ACC112 (cell line): ENCODE measurements around the gene HDAC11.

Source experiments
- H2AFZ ChIP-seq: fragments of 200-600 bp; sonication (generic); one replicate; pipeline ENCODE4 v1.6.0; 2017; ENCODE audit warnings: antibody characterized with exemption, low read length; ENCODE audit not compliant: unreplicated experiment
- H3K27ac ChIP-seq: fragments of 200-600 bp; sonication (generic); 2 replicates; pipeline ENCODE4 v1.5.1; 2014; ENCODE audit warnings: low read depth, mild to moderate bottlenecking, antibody characterized with exemption, low read length, moderate library complexity
- H3K27me3 ChIP-seq: fragments of 200-600 bp; sonication (generic); 2 replicates; pipeline ENCODE4 v1.6.1; 2014; ENCODE audit warnings: mild to moderate bottlenecking, antibody characterized with exemption, low read length, moderate library complexity, mixed read lengths; ENCODE audit not compliant: insufficient read depth
- H3K36me3 ChIP-seq: fragments of 200-600 bp; sonication (generic); 2 replicates; pipeline ENCODE4 v1.6.1; 2016; ENCODE audit warnings: mild to moderate bottlenecking, antibody characterized with exemption, low read length, moderate library complexity, mixed read lengths; ENCODE audit not compliant: insufficient read depth
- H3K4me1 ChIP-seq: fragments of 200-600 bp; sonication (generic); one replicate; pipeline ENCODE4 v1.6.1; 2016; ENCODE audit warnings: low read length, mixed read lengths; ENCODE audit not compliant: insufficient read depth, unreplicated experiment, control insufficient read depth
- H3K4me3 ChIP-seq: fragments of 200-600 bp; sonication (generic); 2 replicates; pipeline ENCODE4 v1.5.1; 2014; ENCODE audit warnings: mild to moderate bottlenecking, low read depth, low read length
- H3K79me2 ChIP-seq: fragments of 200-600 bp; sonication (generic); one replicate; pipeline ENCODE4 v1.6.0; 2016; ENCODE audit warnings: low read length; ENCODE audit not compliant: control insufficient read depth, unreplicated experiment, insufficient read depth

HDAC11 gene

GRCh38 chr3:13545952-13546454, 65.9 kb downstream of the HDAC11 start:
- peaks cover 56% of the 10 kb centered on the region for H3K4me1 ChIP-seq
- no peak overlapping the region for H2AFZ ChIP-seq
- H3K27me3 ChIP-seq = no peaks in the 10 kb centered on the region
- no peak overlapping the region for H3K4me3 ChIP-seq
- no peaks in the 10 kb centered on the region for H3K79me2 ChIP-seq
- no peaks in the 10 kb centered on the region for H3K36me3 ChIP-seq
- peak overlapping the region; percentile 8; the same call in 1 of the 2 replicates for H3K27ac ChIP-seq

- Histone ChIP-seq H3K27me3 (no peaks in the 10 kb centered on the region), H3K4me1 (peaks cover 56% of the 10 kb centered on the region), H3K4me3 (peak overlapping the region; percentile 52), H3K79me2 (no peaks in the 10 kb centered on the region), H3K36me3 (no peaks in the 10 kb centered on the region), H3K27ac (peak overlapping the region; percentile 8), H2AFZ (peak overlapping the region; percentile 41)
Observed at GRCh38 chr3:13546667-13547171, 66.6 kb downstream of the HDAC11 start.

- no peaks in the 10 kb centered on the region for H3K36me3 ChIP-seq
- H2AFZ ChIP-seq = peak overlapping the region; percentile 41
- H3K79me2 ChIP-seq = no peaks in the 10 kb centered on the region
- H3K4me1 ChIP-seq = peaks cover 56% of the 10 kb centered on the region
- H3K27ac ChIP-seq = peak overlapping the region; percentile 8; the same call in 1 of the 2 replicates
- no peaks in the 10 kb centered on the region for H3K27me3 ChIP-seq
- H3K4me3 ChIP-seq = peak overlapping the region; percentile 52
Observed at GRCh38 chr3:13547591-13548371, 67.7 kb downstream of the HDAC11 start.

GRCh38 chr3:13548696-13549622, 68.9 kb downstream of the HDAC11 start, which contains the start of gene FBLN2:
FBLN2 (plus strand) TSS chr3:13549125; CDS start chr3:13570356, 21,231 bp downstream.
- no peak within 1 kb of the TSS for H3K27ac ChIP-seq
- peak within 1 kb of the TSS; percentile 76 for H3K4me3 ChIP-seq
- H3K4me1 ChIP-seq = peaks cover 44% of the 10 kb centered on the region
- H2AFZ ChIP-seq = peak within 1 kb of the TSS; percentile 71
- no peaks in the 10 kb centered on the region for H3K79me2 ChIP-seq
- H3K27me3 ChIP-seq = no peaks in the 10 kb centered on the region
- H3K36me3 ChIP-seq = no peaks in the 10 kb centered on the region

- Histone ChIP-seq H3K79me2 (no peaks in the 10 kb centered on the region), H3K27ac (no peak overlapping the region), H2AFZ (no peak overlapping the region), H3K36me3 (no peaks in the 10 kb centered on the region), H3K27me3 (no peaks in the 10 kb centered on the region), H3K4me1 (peaks cover 36% of the 10 kb centered on the region), H3K4me3 (peak overlapping the region; percentile 76)
Observed at GRCh38 chr3:13549623-13550422, 69.7 kb downstream of the HDAC11 start.

GRCh38 chr3:13550423-13550690, 70.3 kb downstream of the HDAC11 start:
- H3K79me2 ChIP-seq = no peaks in the 10 kb centered on the region
- no peak overlapping the region for H2AFZ ChIP-seq
- no peaks in the 10 kb centered on the region for H3K27me3 ChIP-seq
- H3K27ac ChIP-seq = no peak overlapping the region
- no peaks in the 10 kb centered on the region for H3K36me3 ChIP-seq
- peaks cover 30% of the 10 kb centered on the region for H3K4me1 ChIP-seq
- H3K4me3 ChIP-seq = peak overlapping the region; percentile 76; the same call in 1 of the 2 replicates

GRCh38 chr3:13550791-13551360, 70.8 kb downstream of the HDAC11 start:
- no peak overlapping the region for H2AFZ ChIP-seq
- no peaks in the 10 kb centered on the region for H3K27me3 ChIP-seq
- H3K27ac ChIP-seq = no peak overlapping the region
- no peak overlapping the region; the same call in 1 of the 2 replicates for H3K4me3 ChIP-seq
- H3K79me2 ChIP-seq = no peaks in the 10 kb centered on the region
- H3K36me3 ChIP-seq = no peaks in the 10 kb centered on the region
- H3K4me1 ChIP-seq = peaks cover 25% of the 10 kb centered on the region

- Histone ChIP-seq H3K79me2 (no peaks in the 10 kb centered on the region), H3K4me1 (peaks cover 6% of the 10 kb centered on the region), H3K27me3 (no peaks in the 10 kb centered on the region), H2AFZ (no peak overlapping the region), H3K36me3 (no peaks in the 10 kb centered on the region), H3K27ac (no peak overlapping the region), H3K4me3 (no peak overlapping the region)
Observed at GRCh38 chr3:13552857-13553652, 72.9 kb downstream of the HDAC11 start.

- no peak overlapping the region for H3K27ac ChIP-seq
- no peak overlapping the region for H3K4me3 ChIP-seq
- H2AFZ ChIP-seq = no peak overlapping the region
- H3K4me1 ChIP-seq = no peaks in the 10 kb centered on the region
- H3K27me3 ChIP-seq = no peaks in the 10 kb centered on the region
- no peaks in the 10 kb centered on the region for H3K36me3 ChIP-seq
- H3K79me2 ChIP-seq = no peaks in the 10 kb centered on the region
Observed at GRCh38 chr3:13553686-13554085, 73.6 kb downstream of the HDAC11 start.
